NCI-H524 (cell line): ENCODE results near the gene PPM1D.
A peak's percentile ranks its signal among the peaks of the same experiment; 100 is the strongest.
"Not testable (repeated sequence)": the region's sequence is repeated elsewhere in the genome, so short reads cannot be mapped to it uniquely, and the experiment has no call there.

Experiments used
- DNase-seq, 2 experiments: peaks; one replicate each; lab custom pipeline; 2025; lab: John Stamatoyannopoulos, UW

Gene PPM1D

DNA sequence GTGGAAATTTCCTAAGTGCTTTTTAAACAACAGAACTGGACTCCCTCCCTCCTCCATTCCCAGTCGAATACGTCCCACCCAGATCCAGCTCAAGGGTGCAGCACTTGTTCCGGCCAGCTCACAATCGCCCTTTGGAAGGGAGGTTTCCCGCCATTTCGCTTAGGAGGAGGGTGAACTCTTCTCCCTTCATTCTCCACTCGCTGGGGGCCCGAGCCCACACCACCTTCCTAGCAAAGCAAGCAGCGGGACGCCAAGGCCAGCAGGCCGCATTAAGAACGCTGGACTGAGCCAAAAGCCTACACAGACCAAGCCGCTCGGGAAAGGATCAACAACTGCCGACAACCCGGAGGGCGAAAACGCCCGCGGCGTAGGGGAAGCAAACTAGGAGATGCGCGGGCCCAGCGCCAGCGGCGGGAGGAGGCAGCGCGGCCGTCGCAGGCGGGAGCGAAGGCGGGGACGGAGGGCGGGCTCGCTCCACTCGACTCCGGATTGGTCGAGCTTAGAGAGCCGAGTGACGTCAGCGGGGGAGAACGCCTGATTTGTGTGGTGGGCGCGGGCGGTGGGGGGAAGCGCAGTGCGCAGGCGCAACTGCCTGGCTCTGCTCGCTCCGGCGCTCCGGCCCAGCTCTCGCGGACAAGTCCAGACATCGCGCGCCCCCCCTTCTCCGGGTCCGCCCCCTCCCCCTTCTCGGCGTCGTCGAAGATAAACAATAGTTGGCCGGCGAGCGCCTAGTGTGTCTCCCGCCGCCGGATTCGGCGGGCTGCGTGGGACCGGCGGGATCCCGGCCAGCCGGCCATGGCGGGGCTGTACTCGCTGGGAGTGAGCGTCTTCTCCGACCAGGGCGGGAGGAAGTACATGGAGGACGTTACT lies at the start of gene PPM1D:
PPM1D (plus strand) TSS at position 574 of the 870 bp plus-strand sequence; CDS start at position 796, 222 bp downstream.
- DNase-seq: peak; percentile 99

- DNase-seq: not testable (repeated sequence)
Measured at GRCh38 chr17:60552255-60552654, 47.7 kb upstream of the PPM1D start.

GRCh38 chr17:60554377-60554788 lies 45.6 kb upstream of the PPM1D start:
- peak; percentile 96 to 98 for DNase-seq

GRCh38 chr17:60555786-60556185 lies 44.2 kb upstream of the PPM1D start:
- DNase-seq: no peak

DNA sequence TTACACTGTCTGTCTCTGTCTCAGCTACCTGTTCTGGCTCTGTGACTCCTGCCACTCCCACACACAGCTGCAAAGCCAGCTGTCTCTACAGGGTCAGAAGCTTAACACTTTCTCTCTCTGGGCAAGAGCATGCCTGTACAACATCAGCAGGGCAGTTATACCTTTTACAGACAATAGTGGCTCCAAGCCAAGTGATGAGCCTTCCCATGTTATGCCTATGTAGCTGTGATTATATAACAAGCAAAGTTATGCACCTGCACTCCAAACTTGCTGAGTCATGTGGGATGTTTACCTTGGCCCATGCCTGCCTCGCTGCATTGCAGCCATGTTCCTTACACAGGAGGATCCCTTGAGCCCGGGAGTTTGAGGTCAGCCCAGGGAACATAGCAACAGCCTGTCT lies 42.2 kb upstream of the PPM1D start:
- DNase-seq: no peak

DNA sequence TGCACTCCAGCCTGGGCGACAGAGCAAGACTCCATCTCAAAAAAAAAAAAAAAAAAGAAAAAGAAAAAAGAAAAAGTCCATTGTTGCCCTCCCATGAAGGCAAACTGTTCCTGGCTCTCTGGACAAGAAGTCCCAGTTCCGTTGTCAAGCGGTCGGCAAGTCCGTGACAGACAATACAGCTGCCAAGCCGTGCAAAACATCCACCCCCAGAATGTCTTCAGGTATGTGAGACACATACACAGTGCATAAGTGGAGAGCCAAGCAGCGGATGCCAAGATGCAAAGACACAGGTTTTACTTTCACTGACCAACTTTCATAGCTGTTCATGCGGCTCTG lies 40.4 kb upstream of the PPM1D start:
- DNase-seq: no peak

- no peak for DNase-seq
Measured at GRCh38 chr17:60559995-60560859, 39.8 kb upstream of the PPM1D start.

- DNase-seq: no peak
Measured at GRCh38 chr17:60560860-60561257, 39.1 kb upstream of the PPM1D start.

- no peak for DNase-seq
Measured at GRCh38 chr17:60562421-60562820, 37.6 kb upstream of the PPM1D start.

DNA sequence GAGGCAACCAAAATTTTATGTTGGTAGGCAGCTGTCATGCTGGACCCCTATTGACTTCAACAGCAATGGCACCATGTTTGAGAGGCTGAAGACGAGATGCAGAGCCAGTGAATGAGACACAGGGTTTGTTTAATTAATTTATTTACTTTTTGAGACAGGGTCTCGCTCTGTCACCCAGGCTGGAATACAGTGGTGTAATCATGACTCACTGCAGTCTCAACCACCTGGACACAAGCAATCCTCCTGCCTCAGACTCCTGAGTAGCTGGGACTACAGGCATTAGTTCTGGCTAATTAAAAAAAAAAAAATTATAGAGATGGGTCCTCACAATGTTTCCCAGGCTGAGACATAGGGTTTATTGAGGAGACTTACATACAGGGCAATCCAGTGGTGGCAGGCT lies 36.2 kb upstream of the PPM1D start:
- no peak for DNase-seq

- no peak for DNase-seq
Measured at GRCh38 chr17:60565233-60565632, 34.8 kb upstream of the PPM1D start.

DNA sequence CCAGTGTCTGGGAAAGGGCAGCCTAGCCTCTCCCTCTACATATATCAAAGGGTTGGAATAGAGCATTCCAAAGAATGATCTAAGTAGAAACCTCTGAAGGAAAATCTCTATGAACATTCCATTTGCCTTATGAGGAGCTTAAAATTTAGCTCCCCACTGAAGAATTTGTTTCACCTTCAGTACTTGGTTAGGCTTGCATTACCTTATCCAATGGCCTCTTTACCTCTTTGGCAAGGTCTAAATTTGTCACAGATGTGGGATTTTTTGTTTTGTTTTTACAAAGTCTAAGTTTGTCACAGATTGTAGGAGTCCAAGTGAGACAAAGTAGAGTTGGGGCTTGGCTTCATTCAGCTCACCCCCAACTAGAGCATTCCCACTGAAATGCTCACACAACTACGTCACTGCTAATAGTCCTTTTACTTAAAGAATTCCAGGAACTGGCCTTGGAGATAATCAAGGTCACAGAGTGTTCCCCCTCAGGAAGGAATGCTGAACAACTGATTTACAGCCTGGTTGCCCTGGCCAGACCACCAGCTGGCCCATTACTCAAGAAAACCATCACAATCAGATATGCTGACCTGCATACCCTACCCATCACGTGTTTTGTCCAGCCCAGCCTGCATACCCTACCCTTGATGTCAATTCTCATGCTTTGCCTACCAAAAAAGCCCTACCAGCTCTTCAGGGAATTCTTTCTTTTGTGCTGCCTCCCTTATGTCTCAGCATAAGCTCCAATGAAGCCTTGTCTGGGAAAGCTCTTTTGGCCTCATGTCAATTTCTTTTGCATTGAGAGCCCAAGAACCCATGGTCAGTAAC lies 26.5 kb upstream of the PPM1D start:
- DNase-seq: no peak

DNA sequence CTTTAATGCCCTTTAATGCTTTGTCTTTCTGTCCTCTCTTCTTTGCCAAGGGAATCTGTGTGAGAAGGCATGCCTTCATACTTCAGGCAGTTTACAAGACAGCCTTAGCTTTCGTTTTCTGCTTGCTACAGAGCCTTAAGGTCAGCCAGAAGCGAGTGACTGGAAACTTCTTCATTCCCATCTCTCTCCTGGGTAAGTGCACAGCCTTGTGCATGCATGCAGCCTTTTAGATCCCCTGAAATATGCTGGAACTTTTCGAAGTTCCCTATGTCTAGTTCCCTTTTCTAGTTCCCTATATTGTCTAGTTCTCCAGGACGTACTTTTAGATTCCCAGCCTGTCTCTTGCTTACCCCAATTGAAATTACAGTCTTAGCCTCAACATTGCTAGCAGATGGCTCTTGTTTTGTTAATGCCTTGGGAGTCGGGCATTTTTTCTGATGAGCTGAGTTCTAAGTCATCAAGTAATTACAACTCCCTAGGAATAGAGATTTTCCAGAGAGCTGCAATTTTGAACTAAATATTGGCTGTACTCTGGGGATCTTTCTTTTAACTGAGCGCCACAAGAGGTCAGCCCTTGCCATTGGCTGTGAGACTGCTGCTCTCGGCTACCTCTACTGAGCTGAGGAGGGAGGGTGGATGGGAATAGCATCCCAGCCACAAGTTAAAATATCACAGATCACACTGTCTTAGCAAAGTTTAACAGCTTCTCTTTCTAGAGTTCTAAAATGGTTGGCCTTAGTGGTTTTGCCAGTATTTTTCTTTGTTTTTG lies 22.7 kb upstream of the PPM1D start:
- peak in 1 of 2 experiments; percentile 35 for DNase-seq

- no peak for DNase-seq
Measured at GRCh38 chr17:60579090-60579489, 20.9 kb upstream of the PPM1D start.

- DNase-seq: no peak
Measured at GRCh38 chr17:60579551-60579950, 20.4 kb upstream of the PPM1D start.

GRCh38 chr17:60583008-60583407 lies 17.0 kb upstream of the PPM1D start:
- no peak for DNase-seq

- DNase-seq: no peak
Measured at GRCh38 chr17:60585887-60586286, 14.1 kb upstream of the PPM1D start.

DNA sequence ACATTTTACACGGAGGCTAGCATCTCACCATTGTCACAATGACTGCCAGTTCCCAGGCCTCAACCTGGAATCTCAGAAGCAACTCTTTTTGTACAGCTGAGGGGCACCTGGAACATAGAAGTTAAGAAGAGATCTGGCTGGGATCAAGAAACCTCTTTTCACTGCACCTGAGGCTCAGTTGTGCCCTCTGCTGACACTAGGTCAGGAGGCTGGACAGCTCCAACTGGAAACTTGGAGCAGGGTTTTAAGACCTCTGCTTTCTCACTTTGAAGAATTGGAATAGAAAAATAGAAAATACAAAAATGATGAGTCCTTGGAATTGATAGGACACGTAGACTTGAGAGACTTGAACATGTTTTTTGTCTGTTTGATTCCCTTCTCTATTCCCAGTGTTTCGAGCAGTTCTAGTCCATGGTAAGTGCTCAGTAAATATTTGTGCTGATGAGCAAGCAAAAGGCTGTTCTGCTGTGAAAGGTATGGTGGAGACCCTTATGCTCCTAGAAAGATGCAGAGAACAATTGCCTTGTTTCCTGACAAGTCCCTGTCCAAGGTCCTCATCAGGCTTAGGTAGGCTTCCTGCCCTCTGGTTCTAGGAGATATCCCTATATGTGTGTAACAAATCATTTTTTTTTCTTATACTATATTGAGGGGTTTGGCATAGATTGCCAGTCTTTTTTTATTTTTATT lies 13.6 kb upstream of the PPM1D start:
- DNase-seq: peak in 1 of 2 experiments; percentile 22

- no peak for DNase-seq
Measured at GRCh38 chr17:60590070-60590469, 9.9 kb upstream of the PPM1D start.

GRCh38 chr17:60592750-60593149 lies 7.2 kb upstream of the PPM1D start:
- no peak for DNase-seq
